ENCODE measurements around the gene CLCN3.
A peak's percentile ranks its signal among the peaks of the same experiment; 100 is the strongest.
"Not testable (repeated sequence)": the region's sequence is repeated elsewhere in the genome, so short reads cannot be mapped to it uniquely, and the experiment has no call there.

The CLCN3 gene

GRCh38 chr4:169617306-169617705, 3.1 kb upstream of the CLCN3 start:
- no peak for DNase-seq (ENCODE audit: low read depth in 2 of 2)

- DNase-seq (ENCODE audit: low read depth in 2 of 2): no peak
These were observed 2.1 kb upstream of the CLCN3 start for GRCh38 chr4:169618286-169618685.

DNA sequence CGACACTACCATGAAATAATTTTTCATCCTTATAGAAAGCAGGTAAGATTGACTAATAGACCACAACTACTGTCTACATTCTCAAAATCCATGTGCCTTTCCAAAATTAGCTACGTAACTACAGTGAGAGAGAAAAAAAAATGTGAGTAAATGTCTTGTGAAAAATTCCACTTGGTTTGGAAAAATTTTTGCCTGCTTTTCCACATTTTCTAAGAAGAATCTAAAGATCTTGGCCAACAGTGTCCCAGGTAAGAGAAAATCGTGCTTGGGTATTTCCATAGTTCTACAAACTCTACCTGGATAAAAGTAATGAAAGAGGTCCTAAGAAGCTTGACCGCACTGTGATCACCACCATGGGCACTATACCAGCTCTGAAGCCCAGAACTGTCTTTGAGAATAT, 1.4 kb upstream of the CLCN3 start:
- no peak for DNase-seq (ENCODE audit: low read depth in 2 of 2)

GRCh38 chr4:169619518-169619957, 840 bp upstream of the CLCN3 start:
- peak in 1 of 2 donors; percentile 17 for DNase-seq (ENCODE audit: low read depth in 2 of 2)

- DNase-seq (ENCODE audit: low read depth in 2 of 2): no peak
These were observed 486 bp downstream of the CLCN3 start for GRCh38 chr4:169620880-169621248.

DNA sequence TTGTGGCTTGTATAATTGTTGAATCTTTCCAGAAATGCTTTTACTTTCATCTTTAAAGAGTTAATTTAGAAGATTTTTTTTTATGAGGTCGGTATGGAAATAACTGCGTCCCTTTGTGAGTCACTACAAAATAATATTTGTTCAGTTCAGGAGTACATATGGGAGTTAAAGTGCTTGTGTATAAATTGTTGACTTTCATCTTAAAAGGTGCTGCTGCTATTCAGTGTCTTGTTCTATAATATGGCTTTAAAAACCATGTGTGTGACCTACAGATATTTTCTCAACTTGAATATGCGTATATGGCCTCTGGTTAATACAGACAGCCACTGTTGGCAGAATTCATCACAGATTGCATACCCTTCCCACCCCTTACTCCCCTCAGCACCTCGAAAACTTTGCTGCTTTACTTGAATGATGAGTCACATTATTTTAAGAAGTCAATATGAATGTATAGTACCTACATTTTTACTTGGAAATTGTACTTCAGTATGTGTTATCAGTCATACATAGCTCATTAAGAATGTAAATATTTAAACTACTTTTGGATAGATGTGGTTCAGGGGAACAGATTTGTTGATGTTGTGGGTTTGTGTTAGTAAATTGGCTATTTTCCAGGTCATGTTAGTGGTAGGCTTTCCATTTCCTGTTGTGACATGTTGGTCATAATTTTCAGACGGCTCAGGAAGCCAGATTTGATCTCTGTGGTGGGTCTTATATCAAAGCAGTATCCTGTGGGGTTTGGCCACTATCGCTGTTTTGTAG, 1.5 kb downstream of the CLCN3 start:
- DNase-seq (ENCODE audit: low read depth in 2 of 2): peak in 1 of 2 donors; percentile 11

GRCh38 chr4:169622566-169622965, 2.2 kb downstream of the CLCN3 start:
- DNase-seq (ENCODE audit: low read depth in 2 of 2): no peak

- DNase-seq (ENCODE audit: low read depth in 2 of 2): not testable (repeated sequence)
These were observed 3.6 kb downstream of the CLCN3 start for GRCh38 chr4:169624012-169624411.

DNA sequence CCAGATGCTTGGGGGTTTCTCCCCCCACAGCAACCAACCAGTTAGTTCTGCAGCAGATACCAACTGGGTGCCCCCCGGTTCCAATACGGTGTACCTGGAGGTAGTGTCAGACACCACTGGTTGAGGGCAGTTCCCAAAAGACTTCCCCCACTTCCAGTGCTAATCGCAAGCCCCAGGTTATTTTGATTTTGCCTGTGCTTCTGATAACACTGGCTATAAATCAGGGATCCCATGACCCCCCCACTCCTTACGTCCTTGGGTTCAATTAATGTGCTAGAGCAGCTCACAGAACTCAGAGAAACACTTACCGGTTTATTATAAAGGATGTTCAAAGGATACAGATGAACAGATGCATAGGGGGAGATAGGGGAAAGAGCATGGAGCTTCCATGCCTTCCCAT, 5.5 kb downstream of the CLCN3 start:
- no peak for DNase-seq (ENCODE audit: low read depth in 2 of 2)

DNA sequence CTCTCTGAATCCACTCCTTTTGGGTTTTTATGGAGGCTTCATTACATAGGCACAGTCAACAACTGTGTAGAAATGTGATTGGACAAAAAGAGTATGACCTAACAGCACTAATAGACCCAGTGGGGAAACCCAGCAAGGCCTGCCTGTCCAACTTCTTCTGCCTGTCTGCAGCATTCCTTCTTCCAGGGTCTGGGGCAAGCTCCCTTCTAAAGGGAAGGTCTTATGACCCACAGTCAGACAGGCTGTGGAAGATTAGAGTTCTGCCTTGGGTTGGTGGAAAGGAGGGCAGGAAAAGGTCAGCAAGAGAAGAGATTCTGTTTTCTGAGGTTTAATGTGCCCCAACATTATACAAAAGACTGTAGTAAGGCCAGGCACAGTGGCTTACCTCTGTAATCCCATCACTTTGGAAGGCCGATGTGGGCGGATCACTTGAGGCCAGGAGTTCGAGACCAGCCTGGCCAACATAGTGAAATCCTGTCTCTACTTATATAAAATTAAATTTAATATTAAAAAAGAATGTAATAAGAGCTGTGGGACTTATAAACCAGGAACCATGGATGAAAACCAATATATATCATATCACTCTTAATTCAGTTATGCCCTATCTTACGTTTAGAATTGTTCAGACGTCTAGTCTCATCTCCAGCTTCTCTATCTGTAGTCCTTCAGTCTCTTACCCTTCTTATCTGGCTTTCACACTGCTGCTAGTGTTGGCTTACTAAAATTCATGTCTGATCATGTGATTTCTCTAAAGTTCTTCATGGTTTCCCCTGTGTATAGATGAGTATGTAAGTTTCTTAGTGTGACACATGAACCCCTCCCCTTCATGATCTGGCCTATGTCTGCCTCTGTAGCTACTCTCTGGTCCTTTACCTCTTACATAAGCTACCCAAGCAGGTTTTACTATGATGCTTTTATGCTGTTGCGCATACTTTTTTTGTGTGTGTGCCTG, 6.2 kb downstream of the CLCN3 start:
- DNase-seq (ENCODE audit: low read depth in 2 of 2): no peak

- DNase-seq (ENCODE audit: low read depth in 2 of 2): no peak
These were observed 6.9 kb downstream of the CLCN3 start for GRCh38 chr4:169627307-169627706.

- DNase-seq (ENCODE audit: low read depth in 2 of 2): no peak
These were observed 8.2 kb downstream of the CLCN3 start for GRCh38 chr4:169628579-169628978.

- no peak for DNase-seq (ENCODE audit: low read depth in 2 of 2)
These were observed 9.7 kb downstream of the CLCN3 start for GRCh38 chr4:169630069-169630468.

- DNase-seq (ENCODE audit: low read depth in 2 of 2): no peak
These were observed 12.5 kb downstream of the CLCN3 start for GRCh38 chr4:169632896-169633295.

DNA sequence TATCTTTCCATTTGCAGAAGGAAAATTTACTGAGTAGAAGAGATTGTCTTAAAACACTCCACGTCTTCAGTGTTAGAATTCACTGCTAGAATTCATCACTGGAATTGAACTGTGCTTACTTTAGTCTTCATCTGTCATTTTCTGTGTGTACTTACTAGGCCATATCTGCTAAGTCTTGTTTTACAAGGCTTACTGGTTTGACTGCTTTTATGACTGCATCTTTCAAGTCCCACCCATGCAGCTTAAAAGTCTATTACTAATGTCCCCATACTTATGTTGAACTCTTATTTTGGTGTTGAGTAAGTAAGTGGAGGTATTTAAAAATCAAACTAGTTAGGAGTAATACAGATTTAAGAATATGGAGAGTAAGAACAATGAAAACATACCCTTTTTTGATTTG, 14.6 kb downstream of the CLCN3 start:
- DNase-seq (ENCODE audit: low read depth in 2 of 2): no peak

DNA sequence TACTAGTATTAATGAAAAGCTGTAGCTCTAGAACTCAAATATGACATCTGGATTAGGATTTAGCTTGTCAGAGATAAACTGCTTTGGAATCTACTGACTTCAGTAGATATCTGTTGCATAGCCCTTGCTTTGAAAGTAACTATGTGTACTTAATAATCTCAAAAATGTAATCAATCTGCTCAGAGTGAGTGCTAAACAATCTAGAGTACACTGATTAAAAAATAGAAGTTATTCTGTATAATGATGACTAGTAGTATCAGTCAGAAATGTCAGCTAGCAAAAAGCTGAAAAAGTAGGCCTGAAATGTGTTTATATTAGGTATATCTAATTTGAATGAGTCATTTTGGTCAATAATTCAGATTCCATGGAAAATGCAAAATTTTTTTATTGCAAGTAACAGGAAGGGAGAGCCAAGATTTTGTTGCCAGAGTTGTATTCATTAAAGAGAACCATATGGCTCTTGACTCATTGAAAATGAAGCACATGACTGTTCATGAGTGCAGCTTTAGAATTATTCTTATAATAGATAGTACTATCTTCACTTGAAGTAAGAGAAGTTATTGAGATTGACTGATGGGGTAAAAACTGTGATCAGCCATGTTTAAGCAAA, 20.0 kb downstream of the CLCN3 start:
- DNase-seq (ENCODE audit: low read depth in 2 of 2): no peak

GRCh38 chr4:169644802-169645201, 24.4 kb downstream of the CLCN3 start:
- DNase-seq (ENCODE audit: low read depth in 2 of 2): no peak

GRCh38 chr4:169645627-169646026, 25.2 kb downstream of the CLCN3 start:
- DNase-seq (ENCODE audit: low read depth in 2 of 2): no peak

DNA sequence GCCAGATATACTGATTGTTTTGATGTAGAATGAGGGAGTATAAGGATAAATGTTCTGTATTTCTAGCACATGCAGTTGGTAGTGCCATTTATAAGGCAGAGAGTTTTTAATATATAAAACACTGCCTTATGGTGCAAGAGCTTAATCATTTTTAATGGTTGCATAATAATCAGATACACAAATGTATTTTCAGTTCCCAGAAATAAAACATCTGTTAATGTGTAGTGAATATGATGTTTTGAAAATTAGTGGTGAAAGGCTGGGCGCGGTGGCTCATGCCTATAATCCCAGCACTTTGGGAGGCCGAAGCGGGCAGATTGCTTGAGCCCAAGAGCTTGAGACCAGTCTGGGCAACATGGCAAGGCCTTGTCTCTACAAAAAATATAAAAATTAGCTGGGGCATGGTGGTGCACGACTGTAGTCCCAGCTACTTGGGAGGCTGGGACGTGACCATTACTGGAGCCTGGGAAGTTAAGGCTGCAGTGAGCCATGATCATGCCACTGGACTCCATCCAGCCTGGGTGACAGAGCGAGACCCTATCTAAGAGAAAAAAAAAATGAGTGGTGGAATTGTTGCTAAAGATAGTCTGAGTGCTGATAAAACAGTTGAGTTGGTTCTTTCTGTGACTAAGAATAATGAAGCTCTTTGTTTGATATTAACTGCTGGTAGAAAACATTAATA, 29.3 kb downstream of the CLCN3 start:
- no peak for DNase-seq (ENCODE audit: low read depth in 2 of 2)

DNA sequence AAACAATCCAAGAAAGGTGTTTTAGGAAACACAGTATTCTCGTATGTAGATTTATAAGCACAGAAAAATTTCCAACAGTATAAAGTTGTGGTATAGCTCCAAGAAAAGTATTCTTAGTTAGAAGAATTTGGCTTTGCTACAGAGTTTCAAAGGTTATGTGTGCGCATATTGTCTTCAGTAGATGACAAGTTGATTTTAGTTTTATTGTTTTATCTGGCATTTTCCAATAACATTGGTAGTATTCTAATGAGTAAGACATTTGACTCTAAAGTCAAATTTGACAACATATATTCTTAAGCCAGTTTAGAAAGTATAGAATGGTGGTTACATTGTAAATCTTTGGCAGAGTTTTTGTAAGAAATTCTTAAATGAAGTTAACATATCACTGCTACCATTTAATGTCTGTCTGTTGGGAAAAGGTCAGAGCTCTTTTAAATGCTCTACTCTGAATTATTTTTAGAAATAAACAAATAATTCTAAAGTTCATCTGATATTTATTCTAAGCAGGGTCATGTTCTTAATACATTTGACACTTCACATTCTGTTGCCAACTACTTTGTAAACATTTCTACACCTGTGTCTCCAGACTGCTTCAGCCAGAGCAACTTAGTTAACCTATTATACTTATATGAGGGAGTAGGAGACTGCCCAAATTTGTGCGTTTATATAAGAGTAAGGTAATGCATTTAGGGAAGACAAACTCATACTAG, 30.0 kb downstream of the CLCN3 start:
- DNase-seq (ENCODE audit: low read depth in 2 of 2): no peak

DNA sequence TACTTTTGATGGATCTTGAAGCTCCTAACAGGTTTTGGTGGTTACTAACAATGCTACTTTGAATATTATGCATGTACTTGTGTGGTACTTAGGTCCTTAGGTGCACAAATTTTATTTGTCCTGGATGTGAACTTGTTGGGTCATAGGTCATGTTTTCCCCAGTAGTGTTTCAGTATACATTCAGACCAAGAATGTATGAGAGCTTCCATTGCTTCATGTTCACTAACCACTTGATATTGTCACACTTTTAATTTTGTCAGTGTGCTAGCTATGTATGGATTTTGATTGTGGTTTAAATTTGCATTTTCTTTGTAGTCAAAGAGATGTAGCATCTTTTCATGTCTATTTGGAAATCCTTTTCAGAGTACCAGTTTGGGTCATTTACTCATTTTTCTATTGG, 32.2 kb downstream of the CLCN3 start:
- DNase-seq (ENCODE audit: low read depth in 2 of 2): no peak

Data from stimulated activated CD8-positive, alpha-beta memory T cell treated with anti-CD3 and anti-CD28 coated beads, Interleukin-7, amount 100 ng/mL, for 4 hours (primary cell).